Dermis microvascular lymphatic vessel endothelial cell (primary cell): ENCODE measurements around the gene ARID1B. TPM values are rescaled to one million over a fixed set of nuclear protein-coding genes. Genes with fewer than 3 reads are reported as not detected.

Experiments used
- DNase-seq, 2 donors: peaks; one replicate each; pipeline versions ENCODE4 v3.0.0 to v3.0.0-alpha.2; 2010; ENCODE audit warnings: low read depth in 2 of 2
- total RNA-seq: library from RNA; depleted of rRNA; stranded (reverse); fragments of >200 nt; gene quantifications from 2 replicates; pipeline ENCODE4 v1.2.1, GENCODE V29; 2014

Gene ARID1B
- total RNA-seq, 1 donor from 2014 or later, result 22.0 TPM

DNA sequence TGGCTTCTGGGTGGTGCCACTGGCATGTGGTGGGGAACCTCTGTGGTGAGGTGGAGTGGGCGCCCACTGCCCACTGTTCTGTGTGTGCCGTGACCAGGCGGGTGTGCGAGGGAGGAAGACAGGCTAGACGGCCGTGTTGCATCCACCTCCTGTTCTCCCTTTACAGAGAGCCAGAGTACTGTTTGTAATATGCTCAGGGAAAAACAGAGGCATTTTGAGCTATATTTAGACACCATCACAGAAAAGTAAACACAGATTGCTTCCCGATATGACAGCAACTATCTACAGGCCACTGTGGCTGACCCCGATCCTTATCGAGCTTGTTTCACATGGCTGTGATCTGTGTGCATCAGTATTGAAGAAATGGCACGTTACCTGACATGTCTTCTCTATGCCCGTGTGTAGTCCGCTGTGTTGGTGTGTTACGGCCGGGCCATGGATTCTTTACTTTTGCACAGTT lies 45.6 kb downstream of the ARID1B start:
- DNase-seq, result peak in 1 of 2 donors; percentile 45

- no peak for DNase-seq
These were observed 47.0 kb downstream of the ARID1B start for GRCh38 chr6:156824142-156824541.

- no peak for DNase-seq
These were observed 48.3 kb downstream of the ARID1B start for GRCh38 chr6:156825475-156825874.

GRCh38 chr6:156826290-156826955 lies 49.2 kb downstream of the ARID1B start:
- DNase-seq, result no peak

DNA sequence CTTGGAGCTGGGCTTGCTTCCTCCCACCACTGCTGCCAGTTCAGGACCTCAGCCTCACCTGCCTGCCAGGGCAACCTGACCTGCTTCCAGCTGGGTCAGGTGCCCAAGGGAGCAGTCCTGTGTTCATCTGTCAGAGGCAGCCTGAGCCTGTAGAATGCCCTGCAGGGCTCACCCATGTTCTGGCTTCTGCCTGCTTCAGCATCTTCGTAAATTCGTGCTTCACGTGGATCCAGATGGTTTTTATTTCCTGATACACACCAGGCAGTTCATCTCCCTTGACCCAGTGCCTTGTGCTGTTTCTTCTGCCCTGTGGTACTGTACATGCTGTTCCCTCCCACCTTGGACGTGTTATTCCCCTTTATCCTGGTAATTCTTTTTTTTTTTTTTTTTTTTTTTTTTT lies 50.2 kb downstream of the ARID1B start:
- no peak for DNase-seq

DNA sequence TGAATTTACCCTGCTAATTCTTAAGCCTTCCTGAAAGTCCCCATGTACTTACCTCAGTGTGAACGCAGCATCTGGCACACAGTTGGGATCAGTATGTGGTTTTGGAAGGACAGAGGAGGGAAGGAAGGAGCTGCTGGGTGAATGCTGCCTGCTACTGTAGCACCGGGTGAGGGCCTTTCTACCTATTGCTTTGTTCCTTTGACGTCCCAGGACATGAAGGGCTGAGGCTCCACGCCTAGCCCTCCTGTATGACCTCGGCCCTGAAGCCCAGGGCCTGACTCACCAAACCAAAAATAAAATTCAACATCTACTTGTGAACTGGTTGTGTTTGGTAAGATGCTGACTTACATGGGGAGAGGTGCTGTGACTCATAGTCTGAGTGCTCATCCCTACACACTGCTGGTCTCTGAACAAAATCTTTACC lies 51.1 kb downstream of the ARID1B start:
- peak in 1 of 2 donors; percentile 18 for DNase-seq

DNA sequence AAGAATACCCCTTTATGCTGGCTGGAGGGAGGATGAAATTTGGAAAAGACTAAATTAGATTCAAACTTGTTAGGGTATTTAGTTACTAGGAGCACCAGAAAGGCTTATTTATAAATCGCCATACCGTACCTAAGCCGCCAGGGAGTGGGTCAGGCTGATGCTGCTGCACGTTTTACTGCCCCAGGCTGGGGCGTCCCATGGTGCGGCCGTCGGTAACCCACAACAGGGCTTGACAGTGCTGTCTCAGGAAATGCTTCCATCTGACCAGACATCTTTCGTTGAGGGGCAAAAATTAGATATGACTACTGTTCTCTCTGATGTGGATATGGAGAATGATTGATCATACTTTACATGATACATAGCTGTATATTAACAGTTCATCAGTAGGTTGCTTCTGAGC lies 52.9 kb downstream of the ARID1B start:
- no peak for DNase-seq

- DNase-seq, result peak in 1 of 2 donors; percentile 56
These were observed 55.1 kb downstream of the ARID1B start for GRCh38 chr6:156832231-156832647.

DNA sequence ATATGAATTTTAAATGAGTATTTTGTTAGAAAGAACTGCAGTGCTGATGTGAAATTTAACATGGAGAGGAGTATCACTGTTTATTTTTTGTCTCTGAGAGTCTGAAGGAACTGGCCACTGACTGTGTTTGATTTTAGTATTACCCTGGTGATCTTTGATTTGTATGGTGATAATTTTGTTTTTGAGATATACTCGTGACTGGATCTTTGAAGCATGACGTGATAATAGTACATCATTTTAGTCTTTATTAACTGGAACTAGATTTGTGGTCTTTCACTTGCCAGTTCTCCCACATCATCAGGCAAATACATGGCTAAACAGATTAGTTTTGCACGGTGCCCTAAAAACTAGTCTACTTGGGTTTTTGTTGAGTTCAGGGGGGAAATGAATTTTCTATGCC lies 55.5 kb downstream of the ARID1B start:
- DNase-seq, result no peak

DNA sequence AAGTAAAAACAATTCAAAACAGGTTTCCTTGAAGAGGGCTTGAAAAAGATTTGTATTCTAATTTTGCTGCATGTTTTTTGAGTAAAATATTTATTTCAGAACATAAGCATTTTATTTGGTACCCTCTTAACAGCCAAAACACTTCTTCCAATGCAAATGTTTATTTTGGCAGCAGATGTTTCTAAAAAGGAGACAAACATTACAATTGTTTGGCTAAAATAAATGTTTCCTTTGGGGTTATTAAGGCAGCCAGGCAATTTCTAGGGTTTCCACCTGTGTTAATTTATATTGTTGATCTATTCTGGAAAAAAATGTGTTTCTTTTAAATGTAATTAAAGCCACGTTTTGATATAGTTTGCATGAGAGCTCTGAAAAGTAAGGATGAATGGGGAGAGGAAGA lies 56.6 kb downstream of the ARID1B start:
- peak in 1 of 2 donors; percentile 25 for DNase-seq

DNA sequence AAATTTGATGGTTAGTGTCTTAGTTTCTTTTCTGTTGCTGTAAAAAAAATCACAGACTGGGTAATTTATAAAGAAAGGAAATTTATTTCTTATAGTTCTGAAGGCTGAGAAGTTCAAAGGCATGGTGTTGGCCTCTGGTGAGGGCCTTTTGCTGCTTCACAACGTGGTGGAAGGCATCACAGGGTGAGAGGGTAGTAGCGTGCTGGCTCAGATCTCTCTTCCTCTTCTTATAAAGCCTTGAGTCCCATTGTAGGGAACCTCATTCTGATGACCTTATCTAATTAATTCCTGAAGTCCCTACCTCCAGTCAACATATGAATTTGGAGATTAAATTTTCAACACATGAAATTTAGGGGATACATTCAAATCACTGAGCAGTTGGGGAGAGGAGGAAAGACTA lies 62.0 kb downstream of the ARID1B start:
- no peak for DNase-seq

- DNase-seq, result no peak
These were observed 62.4 kb downstream of the ARID1B start for GRCh38 chr6:156839591-156840001.

DNA sequence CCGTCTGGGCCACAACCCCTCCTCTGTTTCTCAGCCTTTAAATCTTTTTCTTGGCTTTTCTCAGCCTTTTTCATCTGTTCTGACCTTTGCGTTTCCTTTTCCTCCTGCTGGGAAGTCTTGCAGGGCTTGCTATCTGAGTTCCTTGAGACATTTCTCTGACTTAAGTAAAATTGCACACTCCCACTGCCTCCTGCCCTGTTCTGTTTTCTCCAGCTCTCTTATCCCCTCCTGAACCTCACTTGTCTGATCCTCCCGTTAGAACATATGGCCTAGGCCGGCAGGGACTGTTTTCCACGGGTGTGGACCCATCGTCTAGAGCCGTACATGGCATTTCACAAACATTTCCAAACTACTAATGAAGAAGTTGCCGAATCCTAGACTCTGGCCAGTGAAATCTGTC lies 63.0 kb downstream of the ARID1B start:
- DNase-seq, result no peak

DNA sequence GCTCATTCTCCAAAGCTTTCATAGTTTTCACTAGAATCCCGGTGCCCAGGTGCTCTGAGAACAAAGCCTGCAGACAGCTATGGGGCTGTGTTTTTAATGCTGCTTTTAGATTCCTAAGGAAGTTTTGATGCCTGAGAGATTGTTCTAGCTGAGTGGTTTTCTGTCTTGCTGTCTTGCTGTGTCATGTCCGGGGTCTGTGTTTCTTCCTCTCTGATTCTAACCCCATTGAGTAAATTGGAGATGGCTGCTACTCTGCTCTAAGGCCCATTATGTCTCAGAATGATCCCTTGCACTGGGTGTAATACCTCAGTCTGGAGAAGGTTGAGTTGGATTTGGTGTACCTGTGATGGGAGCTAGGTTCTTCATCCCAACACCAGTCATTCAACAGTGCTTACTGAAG lies 63.4 kb downstream of the ARID1B start:
- DNase-seq, result no peak

GRCh38 chr6:156841508-156841907 lies 64.3 kb downstream of the ARID1B start:
- no peak for DNase-seq

GRCh38 chr6:156842598-156843250 lies 65.5 kb downstream of the ARID1B start:
- peak in 1 of 2 donors; percentile 68 for DNase-seq

GRCh38 chr6:156844089-156844488 lies 66.9 kb downstream of the ARID1B start:
- no peak for DNase-seq

DNA sequence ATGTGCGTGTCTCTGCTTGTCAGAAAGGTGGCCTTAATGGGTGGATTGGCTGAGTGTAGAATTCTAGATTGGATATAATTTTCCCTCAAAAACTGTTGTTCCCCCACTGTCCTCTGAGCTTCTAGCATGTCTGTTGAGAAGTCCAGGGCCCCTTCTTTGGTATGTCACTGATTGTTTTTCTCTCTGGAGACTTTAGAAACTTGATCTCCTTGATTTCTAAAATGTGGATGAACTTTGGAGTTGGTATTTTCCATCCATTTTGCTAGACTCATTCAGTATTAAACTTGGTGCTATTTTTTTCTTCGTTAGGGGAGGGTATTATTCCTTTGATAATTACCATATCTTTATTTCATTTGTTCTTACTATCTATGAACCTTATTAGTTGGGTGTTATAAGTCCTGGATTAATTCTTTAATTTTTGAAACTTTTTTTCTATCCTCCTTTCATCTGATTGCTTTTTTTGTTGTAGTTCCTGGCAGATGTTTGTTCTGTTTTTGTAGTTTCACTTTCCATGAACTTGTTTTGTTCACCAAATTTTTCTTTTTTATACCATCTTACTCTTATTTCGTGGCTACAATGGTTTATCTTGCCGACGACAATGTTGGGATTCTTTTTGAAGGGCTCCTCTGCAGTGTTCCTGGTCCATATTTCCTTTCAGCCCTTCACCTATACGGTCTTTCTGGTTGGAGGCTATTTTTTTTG lies 68.4 kb downstream of the ARID1B start:
- no peak for DNase-seq

DNA sequence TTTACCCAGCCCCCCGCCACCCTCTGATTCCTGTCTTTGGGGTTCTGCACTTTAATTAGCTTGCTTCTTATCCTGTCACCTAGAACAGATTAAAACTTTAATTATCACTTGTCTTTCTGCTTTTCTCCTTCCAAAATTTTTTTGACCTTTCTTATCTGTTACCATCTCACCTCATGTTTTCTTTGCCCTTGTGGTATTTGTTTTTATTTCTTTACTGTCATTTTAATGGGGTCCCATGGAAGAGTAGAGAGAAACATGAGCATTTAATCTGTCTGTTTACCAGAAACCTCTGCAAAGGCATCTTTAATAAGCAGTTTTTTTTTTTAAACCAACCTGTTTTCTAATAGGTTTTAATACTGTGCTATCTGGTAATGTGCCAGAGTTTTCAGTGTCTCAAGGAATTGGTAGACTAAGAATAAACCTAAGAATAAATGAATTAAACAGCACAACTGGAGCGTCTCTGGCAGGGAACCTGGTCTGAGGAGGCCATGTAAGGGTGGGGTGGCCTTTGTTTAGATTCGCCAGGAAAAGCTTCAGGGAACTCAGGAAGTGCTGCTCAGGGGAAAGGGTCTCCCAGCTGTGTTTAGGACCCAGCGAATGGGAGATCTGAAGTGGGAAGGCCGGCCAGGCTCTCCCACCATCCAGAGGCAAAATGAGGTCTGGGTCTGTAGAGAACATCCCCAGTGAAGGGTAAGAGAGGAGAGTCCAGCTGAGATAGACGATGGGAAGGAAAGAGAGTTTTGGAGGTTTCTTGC lies 69.8 kb downstream of the ARID1B start:
- peak in 1 of 2 donors; percentile 13 for DNase-seq

DNA sequence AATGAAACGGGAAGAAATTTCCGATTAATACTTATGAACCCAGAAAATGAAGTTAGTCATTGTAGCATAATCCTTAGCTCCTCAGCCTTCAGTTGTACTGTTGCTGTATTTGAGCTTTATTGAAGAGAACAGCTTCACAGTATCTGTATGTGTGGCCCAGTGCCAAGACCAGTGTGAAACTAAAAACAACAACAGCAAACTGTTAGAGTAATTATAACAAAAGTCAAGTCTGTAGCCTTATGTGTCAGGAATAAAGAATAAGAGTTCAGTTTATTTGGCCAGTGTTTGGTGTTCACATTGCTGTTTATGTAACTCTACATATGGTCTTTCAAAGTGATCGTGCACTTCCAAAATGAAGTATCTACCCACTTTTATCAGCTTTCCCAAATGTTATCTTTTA lies 70.9 kb downstream of the ARID1B start:
- DNase-seq, result peak in 1 of 2 donors; percentile 56

DNA sequence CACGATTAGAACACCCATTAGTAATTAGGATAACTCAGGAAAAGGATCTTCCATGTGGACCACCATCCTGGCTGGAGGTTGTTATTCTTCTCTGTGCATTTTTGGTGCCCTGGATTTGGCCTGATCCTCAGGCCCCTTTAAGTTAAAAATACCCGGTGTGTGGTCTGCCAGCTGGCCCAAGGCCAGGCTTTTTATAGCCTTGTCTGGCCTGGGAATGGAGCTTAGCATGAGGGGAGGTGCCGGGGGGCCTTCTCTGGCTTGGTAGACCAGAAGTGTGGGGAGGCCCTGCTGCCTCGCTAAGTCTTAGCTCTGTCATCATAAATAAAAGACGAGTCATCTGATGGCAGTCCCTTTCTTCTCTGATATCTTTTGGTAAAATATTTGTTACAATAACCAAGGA lies 71.4 kb downstream of the ARID1B start:
- peak in 1 of 2 donors; percentile 86 for DNase-seq

DNA sequence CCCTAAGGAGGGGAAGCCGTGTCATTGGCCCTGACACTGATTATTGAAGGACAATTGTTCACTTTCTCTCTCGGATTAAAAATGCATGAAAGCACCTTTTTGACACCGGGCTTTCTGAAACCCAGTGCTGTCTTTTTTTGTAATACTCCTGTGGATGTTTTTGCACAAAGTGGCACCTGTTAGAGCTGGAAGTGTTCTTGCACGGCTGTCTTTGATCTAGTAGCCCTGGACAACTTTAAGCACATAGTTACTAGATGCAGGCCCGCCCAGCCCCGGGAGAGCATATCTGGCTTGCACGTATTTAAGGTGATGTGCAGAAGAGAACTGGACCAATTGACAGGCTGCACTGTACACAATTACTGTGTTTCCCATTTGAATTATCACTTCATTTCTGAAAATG lies 72.6 kb downstream of the ARID1B start:
- DNase-seq, result no peak
